Activated T-helper 1 cell treated with anti-CD3 and anti-CD28 coated beads, Interleukin-12 subunit alpha, Interleukin-12 subunit beta, Interleukin-2, Interleukin-4 antibody, amounts not matched to agents 30 ng/mL and 10 ng/mL and 1 ng/mL, durations not matched to agents 14 hours and 24 hours and 36 hours (primary cell): ENCODE results near the gene GNAT1. TPM values are rescaled to one million over a fixed set of nuclear protein-coding genes. Genes with fewer than 3 reads are reported as not detected.

ENCODE experiments used
- DNase-seq: peaks from one replicate; pipeline ENCODE4 v3.0.0; 2021; ENCODE audit warnings: low spot score
- H3K27ac Mint-ChIP-seq: one replicate; pipeline ENCODE4 v1.8.0; 2021; ENCODE audit warnings: mild to moderate bottlenecking, mixed read lengths
- H3K27me3 Mint-ChIP-seq: one replicate; pipeline ENCODE4 v1.8.0; 2022; ENCODE audit warnings: mild to moderate bottlenecking, moderate library complexity, mixed read lengths; ENCODE audit not compliant: insufficient read depth
- H3K36me3 Mint-ChIP-seq: one replicate; pipeline ENCODE4 v1.8.0; 2021; ENCODE audit warnings: low read depth, mixed read lengths
- H3K4me1 Mint-ChIP-seq: one replicate; pipeline ENCODE4 v1.8.0; 2021; ENCODE audit warnings: low read depth, mixed read lengths
- H3K4me3 Mint-ChIP-seq: one replicate; pipeline ENCODE4 v1.8.0; 2021; ENCODE audit warnings: mild to moderate bottlenecking, moderate library complexity, mixed read lengths
- H3K9me3 Mint-ChIP-seq: one replicate; pipeline ENCODE4 v1.8.0; 2021; ENCODE audit warnings: mixed read lengths
- intact Hi-C: fragments of 100-400 bp; cut with micrococcal nuclease; formaldehyde crosslinking; loops from one replicate; pipeline ENCODE4 v1.15.1; 2024
- total RNA-seq: library from RNA; stranded (reverse); gene quantifications from 2 replicates; pipeline ENCODE4 v1.2.3, GENCODE V29; 2022

The GNAT1 gene
- total RNA-seq, 1 donor from 2014 or later = not detected

DNA sequence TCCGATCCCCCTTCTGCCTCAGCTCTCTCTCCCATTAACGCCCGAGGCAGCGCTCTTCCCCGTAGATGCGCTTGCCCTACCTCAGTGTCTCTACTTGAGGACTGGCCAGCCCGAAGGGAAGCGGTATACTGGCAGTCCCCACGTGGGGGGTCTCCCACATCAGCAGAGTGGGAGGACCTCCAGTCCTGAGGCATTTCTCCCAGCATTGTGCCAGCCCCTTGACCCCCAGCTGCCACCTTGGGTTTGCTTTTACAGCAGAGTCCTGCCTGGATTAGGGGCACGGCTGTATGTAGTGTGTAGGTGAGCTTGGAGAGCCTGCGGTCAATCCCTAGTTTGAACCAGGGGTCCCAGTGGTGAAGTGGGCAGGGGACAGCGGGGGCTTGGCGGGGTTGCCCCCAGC lies 35.5 kb upstream of the GNAT1 start:
- Mint-ChIP-seq H3K27me3 (peaks cover 43% of the 10 kb centered on the region), H3K4me3 (peak overlapping the region; percentile 79), H3K27ac (no peak overlapping the region), H3K4me1 (no peaks in the 10 kb centered on the region), H3K36me3 (no peaks in the 10 kb centered on the region), H3K9me3 (no peaks in the 10 kb centered on the region)
- intact Hi-C loops = loop anchor here (1.0 to 2.0 kb wide), 5 partner anchors 15 to 79 kb away; partner anchors contain the start of gene RBM5
- DNase-seq = no peak

DNA sequence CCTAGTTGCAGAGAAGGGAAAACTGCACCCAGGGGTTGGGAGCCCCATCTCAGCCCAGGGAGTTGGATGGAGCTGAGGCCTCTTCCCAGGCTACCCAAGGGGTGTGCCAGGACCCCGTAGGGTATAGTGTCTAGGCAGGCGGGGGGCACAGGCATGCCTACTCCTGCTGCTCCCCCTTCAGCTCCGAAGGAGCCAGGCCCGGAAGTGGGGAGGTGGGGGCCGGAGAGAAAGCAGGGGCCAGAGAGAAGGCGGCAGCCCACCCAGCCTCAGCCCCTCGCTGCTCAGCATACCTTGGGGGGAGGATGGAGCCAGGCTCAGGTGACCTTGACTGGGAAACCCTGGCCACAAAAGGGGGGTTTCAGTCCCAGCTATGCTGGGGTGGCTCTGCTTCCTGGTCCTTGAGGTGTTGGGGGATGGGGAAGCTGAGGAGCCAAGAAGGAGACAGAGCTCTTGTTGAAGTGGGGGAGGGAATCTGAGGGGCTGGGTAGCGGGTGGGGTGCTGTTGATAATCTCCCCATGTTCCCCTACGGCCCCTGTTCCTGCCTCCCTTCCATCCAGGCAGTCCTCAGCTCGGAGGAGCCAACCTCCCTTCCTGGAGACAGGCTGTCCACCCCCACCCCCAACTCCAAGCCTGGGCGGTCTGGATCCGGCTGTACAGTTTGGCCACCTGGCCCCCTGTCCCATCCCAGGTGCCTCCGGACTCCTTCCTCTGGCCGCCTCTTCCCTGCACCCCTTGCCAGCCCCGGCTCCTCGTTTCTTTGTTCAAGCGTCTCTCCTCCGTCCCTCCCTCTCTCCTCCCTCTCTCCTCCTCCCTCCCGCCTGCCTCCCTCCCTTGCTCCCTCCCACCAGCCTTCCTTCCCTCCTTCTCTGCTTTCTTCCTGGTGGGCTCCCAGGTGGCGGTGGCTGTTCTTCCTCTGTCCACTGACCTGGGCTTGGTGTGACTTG lies 34.6 kb upstream of the GNAT1 start:
- intact Hi-C loops = no loop called here

DNA sequence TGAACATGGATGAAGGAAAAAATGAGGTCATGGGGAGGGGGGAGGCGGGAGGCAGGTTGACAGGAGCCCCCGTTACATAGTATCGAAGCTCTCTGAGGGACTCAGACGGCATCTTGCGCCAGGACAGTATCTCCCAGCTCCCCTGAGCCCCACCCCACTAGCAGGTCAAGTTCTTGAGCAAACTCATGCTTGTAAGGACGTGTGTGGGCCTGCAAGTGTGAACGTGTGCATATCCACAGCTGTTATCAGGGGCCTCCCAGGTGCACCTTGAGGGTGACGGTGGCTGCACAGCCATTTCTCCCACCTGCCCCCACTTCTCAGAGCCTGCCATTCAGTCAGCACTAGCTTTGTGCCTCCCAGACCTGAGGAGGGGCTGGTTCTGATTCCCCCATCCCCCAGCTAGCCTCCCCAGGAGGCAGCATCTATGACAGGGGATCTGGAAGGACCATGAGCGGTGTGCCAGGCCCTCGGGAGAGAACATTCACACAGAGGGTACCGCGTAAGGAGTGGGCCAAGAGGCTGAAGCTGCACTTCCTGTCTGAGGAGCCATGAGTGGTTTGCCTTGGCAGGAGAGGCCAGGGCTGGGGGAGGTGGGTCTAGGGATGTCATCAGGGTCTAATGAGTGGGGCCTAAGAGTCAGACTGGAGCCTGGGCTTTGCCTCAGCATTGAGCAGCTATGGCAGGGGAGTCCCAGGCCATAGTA lies 33.4 kb upstream of the GNAT1 start:
- no peak overlapping the region for H3K27ac Mint-ChIP-seq
- peak overlapping the region; percentile 56 for H3K4me3 Mint-ChIP-seq
- intact Hi-C loops = no loop called here
- no peaks in the 10 kb centered on the region for H3K9me3 Mint-ChIP-seq
- no peak for DNase-seq
- peaks cover 44% of the 10 kb centered on the region for H3K27me3 Mint-ChIP-seq
- H3K4me1 Mint-ChIP-seq = no peaks in the 10 kb centered on the region
- H3K36me3 Mint-ChIP-seq = no peaks in the 10 kb centered on the region

More for the DNA sequence above, 34.6 kb upstream of the GNAT1 start:
- Mint-ChIP-seq H3K4me1 (no peaks in the 10 kb centered on the region), H3K27ac (no peak overlapping the region), H3K9me3 (no peaks in the 10 kb centered on the region), H3K4me3 (peak overlapping the region; percentile 56), H3K36me3 (no peaks in the 10 kb centered on the region), H3K27me3 (peaks cover 43% of the 10 kb centered on the region)
- DNase-seq = no peak

- Mint-ChIP-seq H3K27ac (no peak overlapping the region), H3K36me3 (no peaks in the 10 kb centered on the region), H3K27me3 (peaks cover 38% of the 10 kb centered on the region), H3K4me3 (no peak overlapping the region), H3K9me3 (no peaks in the 10 kb centered on the region), H3K4me1 (no peaks in the 10 kb centered on the region)
- intact Hi-C loops = no loop called here
- no peak for DNase-seq
Measured at GRCh38 chr3:50158530-50159146, 32.8 kb upstream of the GNAT1 start.

GRCh38 chr3:50160561-50160983 lies 30.8 kb upstream of the GNAT1 start:
- H3K36me3 Mint-ChIP-seq = no peaks in the 10 kb centered on the region
- H3K4me1 Mint-ChIP-seq = no peaks in the 10 kb centered on the region
- H3K27me3 Mint-ChIP-seq = peaks cover 30% of the 10 kb centered on the region
- DNase-seq = no peak
- intact Hi-C loops = no loop called here
- H3K9me3 Mint-ChIP-seq = no peaks in the 10 kb centered on the region
- H3K4me3 Mint-ChIP-seq = no peak overlapping the region
- H3K27ac Mint-ChIP-seq = no peak overlapping the region

DNA sequence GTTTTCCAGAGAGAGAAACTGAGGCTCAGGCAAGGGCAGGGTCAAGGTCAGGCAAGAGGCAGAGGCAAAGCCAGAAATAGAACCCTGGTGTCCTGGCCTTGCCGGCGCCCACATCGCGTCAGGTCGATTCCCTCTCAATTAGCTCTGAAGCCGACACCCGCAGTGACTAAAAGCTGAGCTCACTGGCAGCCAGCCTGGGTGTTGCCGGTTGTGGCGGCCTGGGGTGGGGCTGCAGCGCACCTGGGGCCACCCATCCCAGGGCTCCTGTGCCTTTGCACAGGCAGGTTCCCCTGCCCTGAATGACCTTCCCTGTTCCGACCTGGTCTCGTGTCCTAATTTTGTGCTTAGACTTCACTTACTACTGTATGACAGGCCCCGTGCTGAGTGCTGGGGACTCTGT lies 30.1 kb upstream of the GNAT1 start:
- intact Hi-C loops = no loop called here
- Mint-ChIP-seq H3K4me1 (no peaks in the 10 kb centered on the region), H3K9me3 (no peaks in the 10 kb centered on the region), H3K4me3 (no peak overlapping the region), H3K36me3 (no peaks in the 10 kb centered on the region), H3K27me3 (peaks cover 23% of the 10 kb centered on the region), H3K27ac (no peak overlapping the region)
- DNase-seq = no peak

GRCh38 chr3:50162034-50162883 lies 29.2 kb upstream of the GNAT1 start:
- DNase-seq = no peak
- no peak overlapping the region for H3K4me3 Mint-ChIP-seq
- H3K27ac Mint-ChIP-seq = no peak overlapping the region
- H3K4me1 Mint-ChIP-seq = no peaks in the 10 kb centered on the region
- H3K27me3 Mint-ChIP-seq = peaks cover 17% of the 10 kb centered on the region
- H3K9me3 Mint-ChIP-seq = no peaks in the 10 kb centered on the region
- intact Hi-C loops = no loop called here
- no peaks in the 10 kb centered on the region for H3K36me3 Mint-ChIP-seq

DNA sequence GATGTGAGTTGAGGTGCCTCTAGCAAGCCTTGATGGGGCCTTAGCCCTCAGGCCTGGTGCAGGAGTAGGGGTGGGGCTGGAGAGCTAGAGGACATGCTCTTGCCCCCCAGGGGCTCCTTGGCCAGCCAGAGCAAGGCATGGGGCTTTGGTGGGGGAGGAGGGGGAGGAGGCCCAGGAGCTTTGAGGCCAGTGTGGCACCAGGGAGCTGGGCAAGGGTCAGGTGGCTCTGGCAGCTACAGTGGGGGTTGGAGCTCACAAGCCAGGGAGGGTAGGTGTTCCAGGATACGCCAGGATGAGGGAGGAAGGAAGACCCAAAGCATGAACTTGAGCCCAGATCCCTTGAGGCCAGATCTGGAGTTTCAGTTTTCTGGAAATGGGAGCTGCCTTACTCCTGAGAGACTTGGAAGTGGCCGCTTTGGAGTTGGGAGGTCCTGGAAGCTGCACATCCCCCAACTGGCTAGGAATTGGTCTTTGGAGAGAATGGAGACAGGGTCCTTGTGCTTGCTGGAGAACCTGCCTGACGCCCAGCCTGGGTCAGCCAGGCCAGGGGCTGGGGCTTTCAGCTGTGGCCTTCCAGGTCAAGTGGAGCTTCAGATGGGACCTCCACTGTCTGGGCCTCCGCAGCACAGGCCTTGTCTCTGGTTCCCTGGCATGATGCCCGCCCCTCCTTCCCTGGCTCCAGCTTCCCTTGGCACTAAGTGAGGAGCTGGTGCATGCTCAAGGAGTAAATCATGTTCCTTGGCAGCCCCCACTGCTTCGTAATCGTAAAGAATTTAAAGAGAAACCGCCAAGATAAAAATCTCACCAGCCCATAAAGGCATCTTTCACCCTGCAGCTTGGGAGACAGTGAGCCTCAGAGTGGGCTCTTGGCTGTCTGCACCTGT lies 27.6 kb upstream of the GNAT1 start:
- no peak overlapping the region for H3K27ac Mint-ChIP-seq
- no peak for DNase-seq
- intact Hi-C loops = no loop called here
- H3K36me3 Mint-ChIP-seq = no peaks in the 10 kb centered on the region
- H3K9me3 Mint-ChIP-seq = no peaks in the 10 kb centered on the region
- no peak overlapping the region for H3K4me3 Mint-ChIP-seq
- H3K27me3 Mint-ChIP-seq = peaks cover 6% of the 10 kb centered on the region
- no peaks in the 10 kb centered on the region for H3K4me1 Mint-ChIP-seq

GRCh38 chr3:50164481-50164880 lies 26.9 kb upstream of the GNAT1 start:
- no peak overlapping the region for H3K4me3 Mint-ChIP-seq
- peaks cover 2% of the 10 kb centered on the region for H3K27me3 Mint-ChIP-seq
- DNase-seq = no peak
- no peaks in the 10 kb centered on the region for H3K36me3 Mint-ChIP-seq
- H3K9me3 Mint-ChIP-seq = no peaks in the 10 kb centered on the region
- H3K27ac Mint-ChIP-seq = no peak overlapping the region
- intact Hi-C loops = no loop called here
- no peaks in the 10 kb centered on the region for H3K4me1 Mint-ChIP-seq

DNA sequence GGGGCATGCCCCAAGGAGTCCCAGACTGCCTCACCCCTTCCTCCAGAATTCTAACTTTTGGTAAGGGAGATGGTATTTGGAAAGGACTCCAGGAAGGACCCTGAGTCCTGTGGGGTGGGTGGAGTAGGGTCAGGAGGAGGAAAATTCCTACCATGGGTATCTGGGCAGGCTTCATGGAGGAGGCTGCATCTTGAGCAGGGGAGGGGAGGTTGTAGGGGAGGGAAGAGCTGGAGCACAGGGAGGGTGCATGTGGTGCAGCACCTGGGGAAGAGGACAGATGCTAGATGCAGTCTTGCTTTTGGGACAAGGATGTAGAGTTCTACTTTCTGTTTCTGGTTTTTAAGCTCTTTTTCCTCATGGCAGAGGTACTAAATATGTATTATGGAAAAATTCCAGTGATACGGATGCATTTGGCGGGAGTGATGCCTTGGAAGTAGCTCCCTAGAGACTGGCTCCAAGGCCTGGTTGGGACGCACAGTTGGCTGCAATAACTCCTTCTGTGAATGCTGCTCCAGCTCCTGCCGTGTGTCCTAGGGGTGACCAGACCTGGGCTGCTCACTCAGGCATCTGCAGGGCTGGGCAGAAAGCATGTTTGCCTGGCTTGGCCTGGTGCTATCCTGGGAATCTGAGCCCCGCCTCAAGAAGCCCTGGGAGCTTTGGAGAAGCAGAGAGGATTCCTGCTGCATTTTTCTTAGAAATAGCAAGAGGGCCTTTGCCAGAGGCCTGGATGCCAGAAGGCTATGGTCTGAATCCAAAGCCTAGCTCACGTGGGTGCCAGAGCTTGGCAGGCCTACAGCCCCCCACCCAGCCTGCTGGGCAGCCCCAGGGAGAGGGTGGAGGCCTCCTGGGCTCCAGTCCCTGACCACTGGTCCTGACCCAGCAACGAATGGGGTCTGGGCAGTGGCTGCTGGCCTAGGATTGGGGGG lies 26.2 kb upstream of the GNAT1 start:
- peaks cover 6% of the 10 kb centered on the region for H3K27me3 Mint-ChIP-seq
- intact Hi-C loops = no loop called here
- no peaks in the 10 kb centered on the region for H3K4me1 Mint-ChIP-seq
- H3K27ac Mint-ChIP-seq = no peak overlapping the region
- no peak for DNase-seq
- no peak overlapping the region for H3K4me3 Mint-ChIP-seq
- H3K9me3 Mint-ChIP-seq = no peaks in the 10 kb centered on the region
- no peaks in the 10 kb centered on the region for H3K36me3 Mint-ChIP-seq
